HepG2 (cell line): ENCODE data around the gene TOX2. TPM values are rescaled to one million over a fixed set of nuclear protein-coding genes. Genes with fewer than 3 reads are reported as not detected.

ENCODE experiments used
- ATAC-seq: fragments of 200-7000 bp; cut with Tn5 transposase; 3 replicates; pipeline ENCODE4 v1.9.1; 2020; ENCODE audit warnings: mild to moderate bottlenecking, moderate library complexity
- BruUV-seq: library from RNA; stranded (reverse); fragments of 400-500 nt; replicated peaks from 2 replicates; lab custom pipeline; 2021; lab: Mats Ljungman, UMichigan
- CTCF ChIA-PET: fragments of 300-600 bp; formaldehyde crosslinking; extraction: SDS; loops from one replicate; lab custom pipeline; 2021; ENCODE audit warnings: low total read pairs, inconsistent platforms, low intra/inter-chr PET ratio; lab: Yijun Ruan, JAX
- POLR2A ChIA-PET: fragments of 350-600 bp; sonication (Branson Sonifier 250); formaldehyde crosslinking; loops from one replicate; lab custom pipeline; 2020; ENCODE audit warnings: antibody characterized with exemption, inconsistent platforms; lab: Yijun Ruan, JAX
- DNase-seq: peaks from one replicate; pipeline ENCODE4 v3.0.0-alpha.2; 2015; ENCODE audit warnings: low spot score
- FAIRE-seq: peaks from 3 replicates; lab custom pipeline; 2011; peaks lifted over from hg19 to GRCh38; lab: Jason Lieb, UNC
- H2AFZ ChIP-seq: one replicate; pipeline ENCODE4 v1.6.1; 2011; ENCODE audit warnings: low read length, inconsistent platforms
- H3K27ac ChIP-seq: fragments of 300-600 bp; 3 replicates; pipeline ENCODE4 v1.8.0; 2011; ENCODE audit warnings: mixed run types, mild to moderate bottlenecking, mixed read lengths, low read length, inconsistent platforms; ENCODE audit not compliant: insufficient read depth; ENCODE audit errors: extremely low read length
- H3K27me3 ChIP-seq, 2 experiments: fragments of 200-600 bp in 1 of 2; 2 replicates in 1 of 2; 3 replicates in 1 of 2; pipeline versions ENCODE4 v1.6.0 to v1.8.0; 2011; ENCODE audit warnings: low read length in 2 of 2, mild to moderate bottlenecking in 2 of 2, moderate library complexity in 2 of 2, inconsistent platforms in 1 of 2; ENCODE audit not compliant: insufficient read depth in 2 of 2, control insufficient read depth in 1 of 2
- H3K36me3 ChIP-seq, 2 experiments: fragments of 200-600 bp in 1 of 2; replicated peaks in 1 of 2; 2 replicates in 1 of 2; 3 replicates in 1 of 2; pipeline versions ENCODE4 v1.5.1 to v1.8.0; 2011; ENCODE audit warnings: low read length in 2 of 2, inconsistent platforms in 1 of 2; ENCODE audit not compliant: insufficient read depth in 2 of 2, control insufficient read depth in 1 of 2
- H3K4me1 ChIP-seq: 2 replicates; pipeline ENCODE4 v1.5.1; 2012; ENCODE audit warnings: low read length, inconsistent platforms; ENCODE audit not compliant: insufficient read depth
- H3K4me2 ChIP-seq: 2 replicates; pipeline ENCODE4 v1.6.0; 2011; ENCODE audit warnings: low read depth, low read length, inconsistent platforms
- H3K4me3 ChIP-seq, 3 experiments: fragments of 200-600 bp in 1 of 3; sonication (generic), shearing (Covaris generic) in 1 of 3; replicated peaks in 1 of 3; 2 replicates each; pipeline ENCODE4 v1.5.1; 2011 to 2016; ENCODE audit warnings: low read length in 3 of 3, inconsistent platforms in 2 of 3, low read depth in 2 of 3, mild to moderate bottlenecking in 2 of 3, control low read depth in 1 of 3, mixed read lengths in 1 of 3; ENCODE audit not compliant: insufficient read depth in 1 of 3
- H3K79me2 ChIP-seq: one replicate; pipeline ENCODE4 v1.6.1; 2011; ENCODE audit warnings: low read length, inconsistent platforms; ENCODE audit not compliant: insufficient read depth
- H3K9ac ChIP-seq: 2 replicates; pipeline ENCODE4 v1.6.0; 2011; ENCODE audit warnings: mild to moderate bottlenecking, low read depth, low read length, inconsistent platforms; ENCODE audit not compliant: insufficient read depth
- H3K9me3 ChIP-seq: 2 replicates; pipeline ENCODE4 v1.5.1; 2012; ENCODE audit warnings: mild to moderate bottlenecking, low read length
- H4K20me1 ChIP-seq: 2 replicates; pipeline ENCODE4 v1.6.0; 2011; ENCODE audit warnings: inconsistent platforms, mild to moderate bottlenecking, low read length, moderate library complexity; ENCODE audit not compliant: insufficient read depth
- CEBPB ChIP-seq: IDR thresholded peaks from 2 replicates; pipeline ENCODE4 v1.6.1; 2011; ENCODE audit warnings: low read depth, low read length, improper control_type of control experiment, borderline replicate concordance
- IKZF4 ChIP-seq: sonication (generic); formaldehyde crosslinking; IDR thresholded peaks from 2 replicates; pipeline ENCODE4 v1.5.1; 2020; ENCODE audit warnings: borderline replicate concordance, mild to moderate bottlenecking, low read depth, missing genetic modification reagents; ENCODE audit errors: not compliant biosample characterization
- MAFF ChIP-seq: IDR thresholded peaks from 2 replicates; pipeline ENCODE4 v1.6.1; 2011; ENCODE audit warnings: low read depth, low read length, improper control_type of control experiment
- SP140L ChIP-seq: sonication (generic); formaldehyde crosslinking; IDR thresholded peaks from 2 replicates; pipeline ENCODE4 v1.4.0; 2020; ENCODE audit warnings: missing genetic modification reagents, borderline replicate concordance
- WGBS: methylation state at CpG from one replicate; pipeline ENCODE4 v1.1.6; 2017; ENCODE audit warnings: low lambda C conversion rate; 5-methylcytosine and 5-hydroxymethylcytosine counted together
- in situ Hi-C: cut with HindIII; loops from 2 replicates; pipeline ENCODE4 v1.10.0; 2017; ENCODE audit warnings: low pct_unique_long_range_greater_than_20kb; ENCODE audit not compliant: extremely low pct_ligation_motif_present
- intact Hi-C: fragments of 100-400 bp; cut with micrococcal nuclease; formaldehyde crosslinking; loops from one replicate; pipeline ENCODE4 v1.10.0; 2022; ENCODE audit not compliant: unreplicated experiment
- polyA plus RNA-seq, 8 experiments: library from polyadenylated mRNA; depleted of rRNA in 3 of 8; stranded (reverse) in 7 of 8; unstranded in 1 of 8; fragments of >200 nt; fragmentation: Illumina TruSeq in 4 of 8; extraction: Trizol in 4 of 8; gene quantifications; 2 replicates each; pipeline versions ENCODE4 v1.2.1 to v1.2.3, GENCODE V29; 2011 to 2016; ENCODE audit warnings: low read depth in 4 of 8, missing spikeins in 1 of 8, mixed read lengths in 1 of 8; ENCODE audit not compliant: insufficient read depth in 1 of 8
- total RNA-seq, 5 experiments: library from RNA; depleted of rRNA; stranded (reverse); fragments of >200 nt; fragmentation: Illumina TruSeq; extraction: Trizol; gene quantifications; 2 replicates each; pipeline ENCODE4 v1.2.3, GENCODE V29; 2016; ENCODE audit warnings: low read depth in 1 of 5
- TF ChIP-seq, protein P1 (sequence below): sonication (generic); formaldehyde crosslinking; IDR thresholded peaks from 2 replicates; pipeline ENCODE4 v1.4.0; 2020; ENCODE audit warnings: missing genetic modification reagents, borderline replicate concordance

The TOX2 gene
- total and polyA plus RNA-seq, 2 of the 13 experiments (the other 11 are each of a cell fraction or from before 2014, with no cell fraction given) = not detected

DNA sequence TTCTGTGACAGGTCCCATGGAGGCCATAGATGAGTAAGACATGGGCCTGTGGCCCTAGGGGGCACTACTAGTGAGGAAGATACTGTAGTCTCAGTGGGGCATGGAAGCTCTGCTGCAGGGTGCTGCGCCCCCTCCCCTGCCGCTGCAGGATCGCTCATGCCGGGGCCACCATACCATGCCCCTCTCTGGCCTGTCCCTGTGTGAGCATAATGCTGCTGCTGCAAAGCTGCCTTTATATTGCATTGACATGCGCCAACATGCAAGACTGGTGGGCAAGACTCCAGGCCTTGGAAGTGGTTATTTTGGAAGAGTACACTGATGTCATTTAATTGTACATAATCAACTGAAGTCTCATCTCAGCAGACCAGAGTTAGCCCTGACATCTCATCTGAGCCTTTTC lies 60.0 kb downstream of the TOX2 start (continued):
- TF ChIP-seq, protein P1, sequence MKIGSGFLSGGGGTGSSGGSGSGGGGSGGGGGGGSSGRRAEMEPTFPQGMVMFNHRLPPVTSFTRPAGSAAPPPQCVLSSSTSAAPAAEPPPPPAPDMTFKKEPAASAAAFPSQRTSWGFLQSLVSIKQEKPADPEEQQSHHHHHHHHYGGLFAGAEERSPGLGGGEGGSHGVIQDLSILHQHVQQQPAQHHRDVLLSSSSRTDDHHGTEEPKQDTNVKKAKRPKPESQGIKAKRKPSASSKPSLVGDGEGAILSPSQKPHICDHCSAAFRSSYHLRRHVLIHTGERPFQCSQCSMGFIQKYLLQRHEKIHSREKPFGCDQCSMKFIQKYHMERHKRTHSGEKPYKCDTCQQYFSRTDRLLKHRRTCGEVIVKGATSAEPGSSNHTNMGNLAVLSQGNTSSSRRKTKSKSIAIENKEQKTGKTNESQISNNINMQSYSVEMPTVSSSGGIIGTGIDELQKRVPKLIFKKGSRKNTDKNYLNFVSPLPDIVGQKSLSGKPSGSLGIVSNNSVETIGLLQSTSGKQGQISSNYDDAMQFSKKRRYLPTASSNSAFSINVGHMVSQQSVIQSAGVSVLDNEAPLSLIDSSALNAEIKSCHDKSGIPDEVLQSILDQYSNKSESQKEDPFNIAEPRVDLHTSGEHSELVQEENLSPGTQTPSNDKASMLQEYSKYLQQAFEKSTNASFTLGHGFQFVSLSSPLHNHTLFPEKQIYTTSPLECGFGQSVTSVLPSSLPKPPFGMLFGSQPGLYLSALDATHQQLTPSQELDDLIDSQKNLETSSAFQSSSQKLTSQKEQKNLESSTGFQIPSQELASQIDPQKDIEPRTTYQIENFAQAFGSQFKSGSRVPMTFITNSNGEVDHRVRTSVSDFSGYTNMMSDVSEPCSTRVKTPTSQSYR (CRISPR knock-in tag) = no peak
- TF ChIP-seq MAFF = no peak
- TF ChIP-seq SP140L (CRISPR knock-in tag) = no peak
- TF ChIP-seq, all 625 proteins: peak for 0

DNA sequence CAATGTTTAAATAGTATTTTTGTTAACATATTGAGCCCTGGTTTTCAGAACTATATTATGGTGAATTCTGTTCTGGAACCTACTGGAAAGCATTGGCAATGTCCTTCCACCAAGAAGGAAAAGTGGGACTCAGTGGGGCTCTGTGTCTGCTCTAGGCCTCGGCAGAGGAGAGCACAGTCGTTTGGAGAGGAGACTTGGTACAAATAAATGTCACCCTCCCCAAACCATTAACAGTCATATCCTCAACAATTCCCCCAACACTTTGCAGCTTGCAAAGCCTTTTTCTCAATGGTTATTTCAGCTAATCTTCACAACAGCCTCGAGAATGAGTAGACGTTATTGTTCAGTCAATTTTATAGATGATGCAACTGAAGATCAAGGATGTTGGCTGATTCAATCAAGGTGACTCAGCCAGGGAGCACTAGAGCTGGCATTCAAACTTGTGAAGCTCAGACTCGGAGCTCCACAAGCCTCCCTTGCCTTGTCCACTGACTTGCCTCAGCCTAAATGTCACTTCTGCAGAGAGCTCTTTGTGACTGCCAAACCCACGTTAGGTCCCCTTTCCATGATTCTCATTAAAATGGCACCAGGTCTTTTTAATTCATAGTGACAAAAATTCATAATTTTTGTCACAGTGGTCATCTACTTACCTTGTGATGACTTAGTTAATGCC lies 60.6 kb downstream of the TOX2 start:
- H3K27me3 ChIP-seq = no peaks in the 10 kb centered on the region
- H3K4me3 ChIP-seq = no peak overlapping the region
- ATAC-seq = no peak
- FAIRE-seq = peak; percentile 12
- H4K20me1 ChIP-seq = no peaks in the 10 kb centered on the region
- ChIA-PET CTCF (no interaction called here), POLR2A (no interaction called here)
- H3K4me1 ChIP-seq = no peaks in the 10 kb centered on the region
- H3K36me3 ChIP-seq = no peaks in the 10 kb centered on the region
- H3K4me2 ChIP-seq = no peak overlapping the region
- WGBS = 2% methylated on average over 6 of the region's 6 CpGs
- no peaks in the 10 kb centered on the region for H3K9me3 ChIP-seq
- BruUV-seq = no TSS peak
- no peak overlapping the region for H3K27ac ChIP-seq
- no peak overlapping the region for H2AFZ ChIP-seq
- no peaks in the 10 kb centered on the region for H3K79me2 ChIP-seq
- no peak overlapping the region for H3K9ac ChIP-seq
- intact Hi-C loops (no loop called here), in situ Hi-C loops (no loop called here)
- TF ChIP-seq IKZF4 (CRISPR knock-in tag) (no peak), CEBPB (0 out of 2 replicates have a peak, but pooled peaks have one; percentile 12)
- no peak for DNase-seq
